DND-41 (cell line): ENCODE results near the gene CFAP299.

Source experiments
- ATAC-seq: fragments of 200-7000 bp; cut with Tn5 transposase; 3 replicates; pipeline ENCODE4 v1.9.1; 2021; ENCODE audit warnings: low read depth; ENCODE audit not compliant: insufficient read depth
- DNase-seq: peaks from one replicate; pipeline ENCODE4 v3.0.0-alpha.2; 2020
- H2AFZ ChIP-seq: 2 replicates; pipeline ENCODE4 v1.6.0; 2012; ENCODE audit warnings: low read depth, low read length
- H3K27ac ChIP-seq: 2 replicates; pipeline ENCODE4 v1.5.1; 2012; ENCODE audit warnings: low read length, inconsistent platforms
- H3K27me3 ChIP-seq: fragments of 200-600 bp; sonication (generic); 2 replicates; pipeline ENCODE4 v1.6.0; 2012; ENCODE audit warnings: low read length, mild to moderate bottlenecking, inconsistent platforms; ENCODE audit not compliant: insufficient read depth, poor library complexity
- H3K36me3 ChIP-seq: 2 replicates; pipeline ENCODE4 v1.5.1; 2012; ENCODE audit warnings: low read length, inconsistent platforms; ENCODE audit not compliant: insufficient read depth
- H3K4me1 ChIP-seq: 2 replicates; pipeline ENCODE4 v1.5.1; 2012; ENCODE audit warnings: mild to moderate bottlenecking, low read length; ENCODE audit not compliant: insufficient read depth
- H3K4me2 ChIP-seq: 2 replicates; pipeline ENCODE4 v1.6.0; 2012; ENCODE audit warnings: mild to moderate bottlenecking, moderate library complexity, low read length, inconsistent platforms; ENCODE audit not compliant: insufficient read depth
- H3K4me3 ChIP-seq, 2 experiments: fragments of 200-600 bp in 1 of 2; shearing (Covaris generic) in 1 of 2; 2 replicates each; pipeline ENCODE4 v1.5.1; 2012 to 2016; ENCODE audit warnings: inconsistent platforms in 2 of 2, low read length in 2 of 2, mild to moderate bottlenecking in 2 of 2, low read depth in 1 of 2, moderate library complexity in 1 of 2
- H3K79me2 ChIP-seq: 2 replicates; pipeline ENCODE4 v1.6.0; 2012; ENCODE audit warnings: low read length, inconsistent platforms; ENCODE audit not compliant: insufficient read depth
- H3K9ac ChIP-seq: 2 replicates; pipeline ENCODE4 v1.6.0; 2012; ENCODE audit warnings: low read depth, mild to moderate bottlenecking, inconsistent platforms, low read length, moderate library complexity
- H3K9me3 ChIP-seq: 2 replicates; pipeline ENCODE4 v1.5.1; 2012; ENCODE audit warnings: low read length, moderate library complexity, mild to moderate bottlenecking, inconsistent platforms; ENCODE audit not compliant: insufficient read depth, severe bottlenecking
- H4K20me1 ChIP-seq: 2 replicates; pipeline ENCODE4 v1.6.0; 2012; ENCODE audit warnings: low read length; ENCODE audit not compliant: insufficient read depth
- EZH2 ChIP-seq: IDR thresholded peaks from 3 replicates; pipeline ENCODE4 v1.6.1; 2012; ENCODE audit warnings: borderline replicate concordance, low read depth, mild to moderate bottlenecking, moderate library complexity, low read length, inconsistent platforms; ENCODE audit not compliant: severe bottlenecking
- TF ChIP-seq, protein P1 (sequence below): IDR thresholded peaks from 2 replicates; pipeline ENCODE4 v1.5.1; 2012; ENCODE audit warnings: borderline replicate concordance, low read length, moderate library complexity, mild to moderate bottlenecking; ENCODE audit not compliant: poor library complexity, severe bottlenecking; ENCODE audit errors: extremely low read depth

The CFAP299 gene

GRCh38 chr4:80909938-80910337, 574.4 kb downstream of the CFAP299 start:
- Histone ChIP-seq H3K36me3 (no peaks in the 10 kb centered on the region), H3K4me3 (no peak overlapping the region), H3K27me3 (no peaks in the 10 kb centered on the region), H3K79me2 (no peaks in the 10 kb centered on the region), H3K9ac (no peak overlapping the region), H4K20me1 (no peaks in the 10 kb centered on the region), H2AFZ (no peak overlapping the region), H3K27ac (no peak overlapping the region), H3K9me3 (no peaks in the 10 kb centered on the region), H3K4me2 (no peak overlapping the region), H3K4me1 (no peaks in the 10 kb centered on the region)
- DNase-seq (no peak), ATAC-seq (no peak)
- TF ChIP-seq, protein P1, sequence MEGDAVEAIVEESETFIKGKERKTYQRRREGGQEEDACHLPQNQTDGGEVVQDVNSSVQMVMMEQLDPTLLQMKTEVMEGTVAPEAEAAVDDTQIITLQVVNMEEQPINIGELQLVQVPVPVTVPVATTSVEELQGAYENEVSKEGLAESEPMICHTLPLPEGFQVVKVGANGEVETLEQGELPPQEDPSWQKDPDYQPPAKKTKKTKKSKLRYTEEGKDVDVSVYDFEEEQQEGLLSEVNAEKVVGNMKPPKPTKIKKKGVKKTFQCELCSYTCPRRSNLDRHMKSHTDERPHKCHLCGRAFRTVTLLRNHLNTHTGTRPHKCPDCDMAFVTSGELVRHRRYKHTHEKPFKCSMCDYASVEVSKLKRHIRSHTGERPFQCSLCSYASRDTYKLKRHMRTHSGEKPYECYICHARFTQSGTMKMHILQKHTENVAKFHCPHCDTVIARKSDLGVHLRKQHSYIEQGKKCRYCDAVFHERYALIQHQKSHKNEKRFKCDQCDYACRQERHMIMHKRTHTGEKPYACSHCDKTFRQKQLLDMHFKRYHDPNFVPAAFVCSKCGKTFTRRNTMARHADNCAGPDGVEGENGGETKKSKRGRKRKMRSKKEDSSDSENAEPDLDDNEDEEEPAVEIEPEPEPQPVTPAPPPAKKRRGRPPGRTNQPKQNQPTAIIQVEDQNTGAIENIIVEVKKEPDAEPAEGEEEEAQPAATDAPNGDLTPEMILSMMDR, result no peak
- no peak for TF ChIP-seq EZH2

GRCh38 chr4:80911458-80911857, 575.9 kb downstream of the CFAP299 start:
- H3K79me2 ChIP-seq, result no peaks in the 10 kb centered on the region
- no peak for TF ChIP-seq EZH2
- TF ChIP-seq, protein P1, result no peak
- no peak for ATAC-seq
- no peaks in the 10 kb centered on the region for H4K20me1 ChIP-seq
- no peak overlapping the region for H3K27ac ChIP-seq
- no peak overlapping the region for H3K4me3 ChIP-seq
- no peak for DNase-seq
- no peaks in the 10 kb centered on the region for H3K36me3 ChIP-seq
- H3K4me1 ChIP-seq, result no peaks in the 10 kb centered on the region
- H3K9me3 ChIP-seq, result no peaks in the 10 kb centered on the region
- no peak overlapping the region for H2AFZ ChIP-seq
- H3K4me2 ChIP-seq, result no peak overlapping the region
- H3K9ac ChIP-seq, result no peak overlapping the region
- H3K27me3 ChIP-seq, result no peaks in the 10 kb centered on the region

GRCh38 chr4:80912350-80912749, 576.8 kb downstream of the CFAP299 start:
- Histone ChIP-seq H4K20me1 (no peaks in the 10 kb centered on the region), H2AFZ (no peak overlapping the region), H3K27ac (no peak overlapping the region), H3K36me3 (no peaks in the 10 kb centered on the region), H3K27me3 (no peaks in the 10 kb centered on the region), H3K4me3 (no peak overlapping the region), H3K4me2 (no peak overlapping the region), H3K9ac (no peak overlapping the region), H3K4me1 (no peaks in the 10 kb centered on the region), H3K79me2 (no peaks in the 10 kb centered on the region), H3K9me3 (no peaks in the 10 kb centered on the region)
- DNase-seq, result no peak
- TF ChIP-seq EZH2, result no peak
- TF ChIP-seq, protein P1, result no peak
- ATAC-seq, result no peak

DNA sequence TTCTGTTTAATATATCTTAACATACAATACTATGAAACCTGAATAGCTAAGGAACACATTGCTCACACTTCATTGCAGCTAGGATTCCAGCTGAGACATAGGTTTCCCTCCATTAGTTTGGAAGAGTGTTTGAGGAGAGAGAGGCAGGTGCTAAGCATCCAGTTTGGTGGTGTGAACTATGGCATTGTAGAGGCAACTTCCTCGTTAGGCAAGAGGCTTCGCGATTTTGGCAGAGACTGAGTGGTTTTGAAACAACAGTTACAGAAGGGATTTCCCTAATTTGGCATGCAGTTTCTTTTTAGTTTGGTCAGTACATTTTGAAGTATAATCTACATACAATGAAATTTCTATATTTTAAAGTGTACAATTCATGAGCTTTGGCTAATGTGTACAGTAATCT, 577.9 kb downstream of the CFAP299 start:
- Histone ChIP-seq H3K4me1 (no peaks in the 10 kb centered on the region), H3K4me2 (no peak overlapping the region), H3K79me2 (no peaks in the 10 kb centered on the region), H3K36me3 (no peaks in the 10 kb centered on the region), H3K27ac (no peak overlapping the region), H3K9me3 (no peaks in the 10 kb centered on the region), H2AFZ (no peak overlapping the region), H3K27me3 (no peaks in the 10 kb centered on the region), H4K20me1 (no peaks in the 10 kb centered on the region), H3K9ac (no peak overlapping the region), H3K4me3 (no peak overlapping the region)
- no peak for ATAC-seq
- TF ChIP-seq EZH2, result no peak
- TF ChIP-seq, protein P1, result no peak
- DNase-seq, result no peak
